ENCODE measurements around the gene ORM1. TPM values are rescaled to one million over a fixed set of nuclear protein-coding genes. Genes with fewer than 3 reads are reported as not detected.
A peak's percentile ranks its signal among the peaks of the same experiment; 100 is the strongest.

ORM1 gene
- total RNA-seq, 1 donor: not detected

- H3K4me3 ChIP-seq (ENCODE audit: low read depth, low read length): no peak overlapping the region
- TF ChIP-seq CTCF (IDR thresholded peaks at IDR 0.05; ENCODE audit: insufficient read depth, low read depth, low read length): no peak
- DNase-seq (ENCODE audit: low read depth): peak; percentile 97
Measured at GRCh38 chr9:114364134-114365041, 41.5 kb downstream of the ORM1 start.

- TF ChIP-seq CTCF (IDR thresholded peaks at IDR 0.05; ENCODE audit: insufficient read depth, low read depth, low read length): no peak
- no peak for DNase-seq (ENCODE audit: low read depth)
- H3K4me3 ChIP-seq (ENCODE audit: low read depth, low read length): no peak overlapping the region
Measured at GRCh38 chr9:114365194-114365593, 42.3 kb downstream of the ORM1 start.

- no peak overlapping the region for H3K4me3 ChIP-seq (ENCODE audit: low read depth, low read length)
- TF ChIP-seq CTCF (IDR thresholded peaks at IDR 0.05; ENCODE audit: insufficient read depth, low read depth, low read length): no peak
- DNase-seq (ENCODE audit: low read depth): peak; percentile 95
Measured at GRCh38 chr9:114366334-114367128, 43.6 kb downstream of the ORM1 start.

GRCh38 chr9:114367366-114367765 lies 44.5 kb downstream of the ORM1 start:
- H3K4me3 ChIP-seq (ENCODE audit: low read depth, low read length): no peak overlapping the region
- no peak for TF ChIP-seq CTCF (IDR thresholded peaks at IDR 0.05; ENCODE audit: insufficient read depth, low read depth, low read length)
- DNase-seq (ENCODE audit: low read depth): no peak

DNA sequence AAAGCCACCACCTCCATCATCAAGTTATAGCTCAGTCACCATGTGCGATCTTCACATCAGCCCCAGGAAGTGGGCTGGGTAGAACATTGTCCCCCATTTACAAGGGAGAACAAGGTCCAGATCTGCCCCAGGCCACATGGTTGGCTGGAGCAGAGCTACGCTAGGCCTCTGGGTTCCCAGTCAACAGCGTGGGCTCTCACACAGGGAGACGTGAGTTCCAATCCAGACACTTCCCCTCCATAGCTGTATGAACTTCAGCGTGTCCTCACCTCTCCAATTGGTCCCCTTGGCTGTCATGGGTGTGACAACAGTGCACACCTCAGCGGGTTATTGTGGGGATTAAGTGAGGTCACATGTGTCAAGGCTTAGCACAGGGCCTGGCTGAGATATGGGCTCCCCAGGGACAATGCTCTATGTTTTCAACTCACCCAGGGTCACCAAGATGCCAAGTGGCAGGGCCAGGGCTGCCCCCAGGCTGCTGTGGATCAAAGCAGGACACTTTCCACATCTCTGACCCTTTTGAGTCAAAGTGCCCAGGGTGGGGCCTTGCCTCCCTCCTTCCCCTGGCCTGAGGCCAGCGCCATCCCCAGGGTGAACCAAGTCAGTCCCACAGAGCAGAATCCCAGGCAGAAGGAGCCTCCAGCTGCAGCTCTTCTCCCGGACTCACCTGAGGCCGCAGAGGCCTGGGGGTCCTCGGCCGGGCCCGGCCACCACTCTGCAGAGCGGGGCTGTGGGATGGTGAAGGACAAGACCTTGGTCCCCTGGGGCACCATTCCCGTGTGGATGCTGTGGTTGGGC lies 45.1 kb downstream of the ORM1 start:
- TF ChIP-seq CTCF (IDR thresholded peaks at IDR 0.05; ENCODE audit: insufficient read depth, low read depth, low read length): no peak
- no peak for DNase-seq (ENCODE audit: low read depth)
- H3K4me3 ChIP-seq (ENCODE audit: low read depth, low read length): no peak overlapping the region
